Measurements from ENCODE around the gene VKORC1L1.
"Not testable (repeated sequence)": the region's sequence is repeated elsewhere in the genome, so short reads cannot be mapped to it uniquely, and the experiment has no call there.

VKORC1L1 gene

GRCh38 chr7:65953001-65953720, 80.3 kb downstream of the VKORC1L1 start:
- TF ChIP-seq CTCF (IDR thresholded peaks at IDR 0.05; ENCODE audit: control insufficient read depth, extremely low read depth, insufficient read depth) = no peak
- DNase-seq (ENCODE audit: low read depth) = no peak
- no peak overlapping the region for H3K4me3 ChIP-seq (ENCODE audit: low read depth, low read length)

GRCh38 chr7:65953890-65954450, 81.1 kb downstream of the VKORC1L1 start:
- TF ChIP-seq CTCF (IDR thresholded peaks at IDR 0.05; ENCODE audit: control insufficient read depth, extremely low read depth, insufficient read depth) = no peak
- DNase-seq (ENCODE audit: low read depth) = no peak
- H3K4me3 ChIP-seq (ENCODE audit: low read depth, low read length) = no peak overlapping the region

- no peak overlapping the region for H3K4me3 ChIP-seq (ENCODE audit: low read depth, low read length)
- no peak for TF ChIP-seq CTCF (IDR thresholded peaks at IDR 0.05; ENCODE audit: control insufficient read depth, extremely low read depth, insufficient read depth)
- peak; percentile 14 for DNase-seq (ENCODE audit: low read depth)
Observed at GRCh38 chr7:65955718-65956117, 82.8 kb downstream of the VKORC1L1 start.

GRCh38 chr7:65960351-65961074, 87.6 kb downstream of the VKORC1L1 start:
- no peak for TF ChIP-seq CTCF (IDR thresholded peaks at IDR 0.05; ENCODE audit: control insufficient read depth, extremely low read depth, insufficient read depth)
- DNase-seq (ENCODE audit: low read depth) = no peak
- H3K4me3 ChIP-seq (ENCODE audit: low read depth, low read length) = no peak overlapping the region

GRCh38 chr7:65962033-65962432, 89.2 kb downstream of the VKORC1L1 start:
- no peak overlapping the region for H3K4me3 ChIP-seq (ENCODE audit: low read depth, low read length)
- no peak for DNase-seq (ENCODE audit: low read depth)
- no peak for TF ChIP-seq CTCF (IDR thresholded peaks at IDR 0.05; ENCODE audit: control insufficient read depth, extremely low read depth, insufficient read depth)

- DNase-seq (ENCODE audit: low read depth); H3K4me3 ChIP-seq (ENCODE audit: low read depth, low read length): not testable (repeated sequence)
Observed at GRCh38 chr7:65964671-65965070, 91.8 kb downstream of the VKORC1L1 start.

- no peak overlapping the region for H3K4me3 ChIP-seq (ENCODE audit: low read depth, low read length)
- no peak for TF ChIP-seq CTCF (IDR thresholded peaks at IDR 0.05; ENCODE audit: control insufficient read depth, extremely low read depth, insufficient read depth)
- DNase-seq (ENCODE audit: low read depth) = no peak
Observed at GRCh38 chr7:65966146-65966545, 93.3 kb downstream of the VKORC1L1 start.

Measured in LNCaP clone FGC (cell line).